Heart left ventricle (tissue), 16 donors: ENCODE results near the gene IDH3G. TPM values are rescaled to one million over a fixed set of nuclear protein-coding genes. Genes with fewer than 3 reads are reported as not detected.

Experiments used
- ATAC-seq, 4 donors: fragments of 200-7000 bp; cut with Tn5 transposase; one replicate each; pipeline ENCODE4 v1.9.1; 2020 to 2022; ENCODE audit warnings: moderate library complexity in 4 of 4, mild to moderate bottlenecking in 3 of 4, moderate number of reproducible peaks in 1 of 4
- DNase-seq, 5 donors: peaks; one replicate each; pipeline ENCODE4 v3.0.0-alpha.2; 2020
- H3K27ac ChIP-seq, 12 donors: fragments of 200-600 bp; sonication (generic) in 4 of 12; one replicate each; pipeline versions ENCODE4 v1.5.0 to v1.8.0; 2016 to 2022; ENCODE audit warnings: mild to moderate bottlenecking in 2 of 12
- H3K27me3 ChIP-seq, 9 donors: fragments of 200-600 bp; sonication (generic) in 2 of 9; one replicate each; pipeline versions ENCODE4 v1.5.1 to v1.8.0; 2016 to 2022; ENCODE audit warnings: mild to moderate bottlenecking in 3 of 9
- H3K36me3 ChIP-seq, 9 donors: fragments of 200-600 bp; sonication (generic) in 2 of 9; one replicate each; pipeline versions ENCODE4 v1.5.0 to v1.8.0; 2018 to 2022; ENCODE audit warnings: mild to moderate bottlenecking in 2 of 9
- H3K4me1 ChIP-seq, 12 donors: fragments of 200-600 bp; sonication (generic) in 4 of 12; one replicate each; pipeline versions ENCODE4 v1.5.0 to v1.8.0; 2016 to 2022; ENCODE audit warnings: mild to moderate bottlenecking in 3 of 12
- H3K4me3 ChIP-seq, 12 donors: fragments of 200-600 bp; sonication (generic) in 4 of 12; one replicate each; pipeline versions ENCODE4 v1.5.0 to v1.8.0; 2017 to 2022; ENCODE audit warnings: mild to moderate bottlenecking in 9 of 12, moderate library complexity in 4 of 12
- H3K9me3 ChIP-seq, 12 donors: fragments of 200-600 bp; sonication (generic) in 4 of 12; one replicate each; pipeline versions ENCODE4 v1.5.0 to v1.8.0; 2016 to 2022; ENCODE audit warnings: mild to moderate bottlenecking in 1 of 12
- POLR2A ChIP-seq, 2 donors: fragments of 450-650 bp; IDR thresholded peaks; one replicate each; pipeline ENCODE4 v1.6.1; 2017; ENCODE audit warnings: antibody characterized with exemption in 2 of 2, mild to moderate bottlenecking in 2 of 2, moderate library complexity in 2 of 2
- WGBS, 4 donors: extraction: QIAGEN DNeasy Blood & Tissue Kit in 2 of 4; methylation state at CpG; one replicate each; pipeline versions ENCODE4 v1.1.5 to v1.1.7; 2013 to 2018; 5-methylcytosine and 5-hydroxymethylcytosine counted together
- intact Hi-C, 10 donors: fragments of 100-400 bp; cut with DNase I; formaldehyde crosslinking; loops; one replicate each; pipeline versions ENCODE4 v1.11.1 to v1.14.2; 2022
- polyA plus RNA-seq, 2 donors: library from polyadenylated mRNA; stranded (reverse); fragments of 200-250 nt; gene quantifications; one replicate each; pipeline ENCODE4 v1.2.3, GENCODE V29; 2013
- total RNA-seq, 9 donors: library from RNA; depleted of rRNA in 2 of 9; stranded (reverse); fragments of >200 nt in 2 of 9; fragmentation: NEBNext Ultra II Directional in 3 of 9; extraction: Animal tissue kit (Norgen Biotek cat#: 25700) in 3 of 9; gene quantifications; one replicate each; pipeline versions ENCODE4 v1.1.0 to v1.2.4, GENCODE V29; 2016 to 2023
- TF ChIP-seq, protein P1 (sequence below), 12 donors: fragments of 200-600 bp; sonication (generic) in 4 of 12; IDR thresholded peaks; one replicate each; pipeline versions ENCODE4 v1.5.0 to v1.8.0; 2018 to 2022; ENCODE audit warnings: antibody characterized with exemption in 12 of 12, mild to moderate bottlenecking in 5 of 12
- donor health status: ischemic (EF 13 %, LVEDD 7.1; RV severe dilation, severe dysfunction).
- donor health status: healthy with polysubstance abuse.
- donor health status: DM: no; HTN: yes; CAD: no.
- donor health status: DM: no; HTN: no; CAD: no.
- donor health status: ischemic (EF 25% LVEDD 6.9; RV normal size, moderate dysfunction).
- donor health status: ischemic (EF 25% LVEDD 5.7; RV mildly dilated, moderate dysfunction).
- donor health status: healthy.
- donor health status: DM: yes; HTN: yes; CAD: no.
- donor health status: ischemic (EF 35%, LVEDD 5.7; RV mildly dilated, moderate dysfunction).
- donor health status: nonischemic (EF 11% LVEDD 7.7; RV severe dilation, severe dysfunction).
- donor health status: DM: yes; HTN: yes; CAD: no.
- donor health status: PGD.
- donor health status: ischemic (EF 29% LVEDD 5.4; RV normal size, mild dysfunction).
- donor health status: nonischemic (EF 23%, LVEDD 6.1; RV moderate dilation, normal function).

IDH3G gene
- total and polyA plus RNA-seq, 11 donors: 58.1 to 162 (median 71.4) TPM

DNA sequence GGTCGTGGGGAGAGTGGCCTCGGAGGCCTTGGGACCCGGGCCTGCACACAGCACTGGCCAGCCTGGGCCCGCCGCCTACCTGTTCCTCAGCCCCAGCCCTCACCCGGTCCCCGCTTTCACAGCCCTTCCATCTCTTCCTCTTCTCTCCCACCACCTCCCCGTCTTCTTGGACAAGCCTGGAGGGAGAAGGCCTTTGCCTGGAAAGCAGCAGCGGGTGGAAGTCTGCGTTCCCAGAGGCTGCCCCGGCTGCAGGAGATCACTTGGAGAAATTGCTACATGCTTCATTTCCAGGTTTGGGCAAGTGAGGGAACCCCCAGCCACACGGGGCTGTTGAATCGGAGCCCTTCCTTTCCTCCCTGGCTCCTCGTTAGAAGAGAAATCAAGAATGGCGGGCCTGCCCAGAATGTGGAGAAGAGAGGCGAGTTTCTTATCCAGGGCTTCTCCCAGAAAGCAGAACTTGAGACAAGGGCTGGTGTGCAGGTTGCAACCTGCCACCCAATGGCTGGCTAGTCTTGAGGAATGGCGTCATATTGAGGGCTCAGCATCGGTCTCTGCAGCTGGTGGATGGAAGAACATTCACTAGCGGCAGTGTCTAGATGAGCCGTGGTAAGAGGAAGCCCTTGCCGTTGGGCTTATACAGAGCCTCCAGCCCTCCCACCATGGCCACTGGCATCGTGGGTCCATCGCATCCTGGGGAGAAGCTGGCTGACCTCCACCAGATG, 37.4 kb upstream of the IDH3G start:
- WGBS, 4 donors: 60 to 71% (median 67%) methylated on average over 19 to 23 of the region's 23 CpGs
- no peak for TF ChIP-seq POLR2A (IDR thresholded peaks at IDR 0.05)
- TF ChIP-seq, protein P1, sequence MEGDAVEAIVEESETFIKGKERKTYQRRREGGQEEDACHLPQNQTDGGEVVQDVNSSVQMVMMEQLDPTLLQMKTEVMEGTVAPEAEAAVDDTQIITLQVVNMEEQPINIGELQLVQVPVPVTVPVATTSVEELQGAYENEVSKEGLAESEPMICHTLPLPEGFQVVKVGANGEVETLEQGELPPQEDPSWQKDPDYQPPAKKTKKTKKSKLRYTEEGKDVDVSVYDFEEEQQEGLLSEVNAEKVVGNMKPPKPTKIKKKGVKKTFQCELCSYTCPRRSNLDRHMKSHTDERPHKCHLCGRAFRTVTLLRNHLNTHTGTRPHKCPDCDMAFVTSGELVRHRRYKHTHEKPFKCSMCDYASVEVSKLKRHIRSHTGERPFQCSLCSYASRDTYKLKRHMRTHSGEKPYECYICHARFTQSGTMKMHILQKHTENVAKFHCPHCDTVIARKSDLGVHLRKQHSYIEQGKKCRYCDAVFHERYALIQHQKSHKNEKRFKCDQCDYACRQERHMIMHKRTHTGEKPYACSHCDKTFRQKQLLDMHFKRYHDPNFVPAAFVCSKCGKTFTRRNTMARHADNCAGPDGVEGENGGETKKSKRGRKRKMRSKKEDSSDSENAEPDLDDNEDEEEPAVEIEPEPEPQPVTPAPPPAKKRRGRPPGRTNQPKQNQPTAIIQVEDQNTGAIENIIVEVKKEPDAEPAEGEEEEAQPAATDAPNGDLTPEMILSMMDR (IDR thresholded peaks at IDR 0.05): no peak
- Histone ChIP-seq H3K36me3 (no peaks in the 10 kb centered on the region), H3K27ac (no peak overlapping the region), H3K27me3 (peaks cover 0 to 69% (median 0%) of the 10 kb centered on the region in 9 donors), H3K4me3 (no peak overlapping the region), H3K4me1 (peaks cover 0 to 23% (median 0%) of the 10 kb centered on the region in 12 donors), H3K9me3 (no peaks in the 10 kb centered on the region)
- intact Hi-C loops: loop anchor here in 2 of 10 donors (10.0 kb wide), 1 partner anchor 73 kb away; the partner anchor contains the start of gene AVPR2 (in 2 of the 2)
- no peak for ATAC-seq
- DNase-seq: no peak

DNA sequence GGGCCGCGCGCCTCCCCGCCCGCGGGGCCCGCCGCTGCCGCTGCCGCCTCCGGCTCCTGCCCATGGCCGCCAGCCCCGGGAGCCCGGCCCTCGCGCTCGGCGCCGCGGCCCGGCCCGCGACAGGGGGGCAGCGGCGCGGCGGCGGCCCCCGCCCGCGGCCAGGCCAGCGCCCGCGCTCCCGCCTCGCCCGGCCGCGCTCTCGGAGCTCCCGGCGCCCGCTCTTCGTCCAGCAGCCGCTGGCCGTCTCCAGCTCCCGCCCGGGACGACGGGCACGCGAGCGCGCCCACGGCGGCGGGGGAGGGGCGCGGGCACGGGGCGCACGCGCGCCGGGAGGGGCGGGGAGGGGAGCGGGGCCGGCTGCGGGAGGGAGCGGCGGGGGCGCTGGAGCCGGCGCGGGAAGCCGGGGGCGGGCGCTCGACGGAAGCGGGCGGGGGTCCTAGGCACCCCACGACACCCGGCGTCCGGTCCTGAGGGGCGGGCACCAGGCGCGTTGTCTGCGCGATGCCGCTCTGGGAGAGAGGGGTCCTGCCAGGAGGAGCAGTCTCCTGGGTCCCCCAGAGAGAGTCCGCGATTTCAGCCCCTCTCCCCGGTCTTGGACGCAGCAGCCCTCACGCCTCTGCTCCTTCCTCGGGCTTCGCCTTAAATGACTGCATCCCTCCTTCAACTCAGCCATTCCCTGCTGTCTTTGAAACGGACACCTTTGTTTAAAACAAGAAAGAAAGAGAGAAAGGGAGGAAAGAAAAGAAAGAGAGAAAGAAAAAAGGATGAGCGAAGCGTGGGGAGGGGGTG, 36.7 kb upstream of the IDH3G start:
- no peaks in the 10 kb centered on the region for H3K36me3 ChIP-seq
- H3K27ac ChIP-seq: no peak overlapping the region
- H3K9me3 ChIP-seq: no peaks in the 10 kb centered on the region
- 3 to 35% (median 13%) methylated on average over 10 to 100 of the region's 102 CpGs for WGBS, 4 donors
- TF ChIP-seq, protein P1 (IDR thresholded peaks at IDR 0.05): no peak
- no peak for TF ChIP-seq POLR2A (IDR thresholded peaks at IDR 0.05)
- DNase-seq (no peak), ATAC-seq (no peak)
- intact Hi-C loops: loop anchor here in 2 of 10 donors (10.0 kb wide), 1 partner anchor 74 kb away; the partner anchor contains the start of gene AVPR2 (in 2 of the 2)
- H3K27me3 ChIP-seq: peaks cover 0 to 71% (median 0%) of the 10 kb centered on the region in 9 donors
- H3K4me3 ChIP-seq: peak overlapping the region in 7 of 12 donors; percentile 26 to 59 (median 51)
- peaks cover 0 to 23% (median 0%) of the 10 kb centered on the region in 12 donors for H3K4me1 ChIP-seq

DNA sequence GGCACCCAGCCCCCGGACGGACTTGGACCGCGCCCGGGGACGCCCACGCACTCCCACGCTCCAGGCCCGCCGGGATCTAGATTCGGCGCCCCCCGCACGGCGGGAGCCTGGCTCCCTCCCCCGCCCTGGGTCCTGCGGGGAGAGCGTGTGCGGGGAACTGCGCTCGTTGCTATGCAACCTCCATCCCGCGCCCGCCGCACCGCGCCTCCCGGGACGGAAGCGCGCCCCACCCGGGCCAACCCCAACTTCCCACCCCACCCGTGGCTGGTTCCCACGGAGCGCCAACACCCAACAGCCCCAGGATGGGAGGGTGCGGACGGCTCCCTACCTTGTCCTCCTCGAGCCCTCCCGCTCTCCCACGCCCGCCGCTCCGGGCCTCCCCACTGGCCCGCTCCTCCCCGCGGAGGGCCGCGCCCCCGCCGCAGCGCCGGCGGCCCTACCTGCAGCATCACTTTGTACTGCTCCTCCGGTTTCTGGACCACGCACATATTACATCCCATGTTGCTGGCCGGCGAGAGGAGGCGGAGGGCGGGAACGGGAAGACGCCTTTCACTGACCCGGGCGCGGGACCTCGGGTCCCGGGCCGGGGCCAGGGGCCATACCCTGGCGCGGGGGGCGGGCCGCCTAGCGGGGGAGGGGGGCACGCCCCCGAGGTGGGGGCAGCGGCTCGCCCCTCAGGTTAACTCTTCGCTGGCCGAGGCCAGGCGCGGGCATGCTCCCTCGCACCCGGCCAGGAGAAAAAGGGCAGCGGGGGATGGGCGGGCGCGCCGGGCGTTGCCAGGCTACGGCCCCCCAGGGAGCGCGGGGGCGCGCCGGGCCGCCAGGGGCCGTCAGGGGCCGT, 35.8 kb upstream of the IDH3G start, which contains the start of gene PDZD4:
Gene PDZD4, minus strand, starts transcription at position 746 of the 841 bp plus-strand sequence. Its CDS starts 246 bp downstream, at position 500.
- Histone ChIP-seq H3K9me3 (no peaks in the 10 kb centered on the region), H3K27me3 (peaks cover 0 to 79% (median 0%) of the 10 kb centered on the region in 9 donors), H3K4me3 (peak within 1 kb of the TSS; percentile 19 to 59 (median 49)), H3K36me3 (no peaks in the 10 kb centered on the region), H3K4me1 (peaks cover 0 to 23% (median 0%) of the 10 kb centered on the region in 12 donors), H3K27ac (peak within 1 kb of the TSS in 1 of 12 donors; percentile 68)
- WGBS, 4 donors: 1 to 40% (median 16%) methylated on average over 24 to 97 of the region's 97 CpGs
- intact Hi-C loops: loop anchor here in 3 of 10 donors (5.0 to 10.0 kb wide), 3 partner anchors 57 to 75 kb away; partner anchors contain the start of genes AVPR2 (in 3 of the 3) and L1CAM (in 1 of the 3)
- TF ChIP-seq POLR2A (IDR thresholded peaks at IDR 0.05): no peak
- TF ChIP-seq, protein P1 (IDR thresholded peaks at IDR 0.05): no peak
- DNase-seq: no peak
- ATAC-seq: peak in 1 of 4 donors; percentile 28
